Measurements from ENCODE around the gene PGAP6.
"Not testable (repeated sequence)": the region's sequence is repeated elsewhere in the genome, so short reads cannot be mapped to it uniquely, and the experiment has no call there.

Gene PGAP6

DNA sequence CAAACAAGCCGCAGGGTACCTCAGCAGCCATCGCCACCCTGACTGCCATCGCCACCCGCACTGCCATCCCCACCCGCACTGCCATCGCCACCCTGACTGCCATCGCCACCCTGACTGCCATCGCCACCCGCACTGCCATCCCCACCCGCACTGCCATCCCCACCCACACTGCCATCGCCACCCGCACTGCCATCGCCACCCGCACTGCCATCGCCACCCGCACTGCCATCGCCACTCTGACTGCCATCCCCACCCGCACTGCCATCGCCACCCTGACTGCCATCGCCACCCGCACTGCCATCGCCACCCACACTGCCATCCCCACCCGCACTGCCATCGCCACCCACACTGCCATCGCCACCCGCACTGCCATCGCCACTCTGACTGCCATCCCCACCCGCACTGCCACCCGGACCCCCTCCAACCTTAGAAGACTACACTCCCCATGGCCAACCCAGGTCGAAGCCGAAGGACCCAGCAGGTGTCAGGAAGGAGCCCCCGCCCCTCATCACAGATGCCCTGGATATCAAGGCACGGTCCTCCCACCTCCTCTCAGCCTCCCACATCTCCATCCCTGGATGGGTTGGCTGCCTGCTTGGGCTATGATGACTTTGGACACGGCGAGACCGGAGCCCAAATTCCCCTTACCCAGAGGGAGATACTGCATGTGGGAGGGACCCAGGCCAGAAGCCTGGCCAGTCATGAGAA lies 3.5 kb downstream of the PGAP6 start:
- not testable (repeated sequence) for DNase-seq (ENCODE audit: low read depth)

DNA sequence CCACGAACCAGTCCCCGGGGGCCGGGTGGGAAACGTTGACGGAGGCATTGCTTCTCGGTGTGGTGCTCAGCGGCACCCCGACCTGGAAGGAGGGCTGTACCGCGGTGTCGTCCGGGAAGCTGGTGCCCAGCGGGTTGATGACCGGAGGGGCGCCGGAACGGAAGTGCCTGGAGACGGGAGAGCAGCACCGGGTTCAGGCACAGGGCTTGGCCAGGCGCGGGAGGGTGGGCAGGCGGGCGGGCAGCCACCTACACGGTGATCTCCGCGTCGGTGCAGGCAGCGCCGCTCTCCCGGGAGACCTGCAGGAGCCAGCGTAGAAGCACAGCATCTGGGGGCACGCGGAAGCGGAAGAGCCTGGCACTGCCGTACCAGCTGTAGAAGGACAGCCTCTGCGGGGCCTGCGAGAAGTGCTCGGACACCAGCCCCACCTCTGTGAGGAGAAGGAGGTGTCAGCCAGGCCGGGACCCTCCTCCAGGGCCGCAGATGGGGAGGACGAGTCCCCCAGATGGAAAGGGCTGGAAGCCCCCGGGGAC lies 4.3 kb downstream of the PGAP6 start:
- no peak for DNase-seq (ENCODE audit: low read depth)

DNA sequence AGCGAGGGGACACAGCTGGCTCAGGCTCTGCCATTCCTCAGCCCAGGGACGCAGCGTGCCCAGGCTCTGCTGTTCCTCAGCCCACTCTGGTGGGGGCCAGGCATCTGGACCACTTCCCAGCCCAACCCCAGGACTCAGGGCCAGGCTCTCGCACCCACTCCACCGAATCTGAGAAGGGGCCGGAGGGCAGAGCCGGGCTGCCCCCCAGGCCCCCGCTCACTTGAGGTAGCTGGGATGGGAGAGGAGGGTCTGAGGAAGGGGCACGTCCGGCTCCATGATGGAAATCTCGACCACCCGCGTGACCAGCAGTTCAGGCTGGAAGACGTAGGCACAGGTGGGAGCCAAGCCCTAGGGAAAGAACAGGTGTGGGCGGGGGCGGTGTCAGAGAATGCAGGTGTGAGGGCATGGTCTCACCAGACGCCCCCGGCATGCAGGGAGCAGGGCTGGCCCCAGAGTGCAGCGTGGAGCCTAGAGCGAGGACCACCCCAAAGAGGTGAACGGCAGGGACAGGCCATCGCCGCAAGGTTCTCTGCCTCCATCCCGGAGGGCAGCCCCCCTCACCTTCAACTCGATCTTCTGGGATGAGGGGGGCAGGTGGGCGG lies 4.9 kb downstream of the PGAP6 start:
- DNase-seq (ENCODE audit: low read depth) = no peak

DNA sequence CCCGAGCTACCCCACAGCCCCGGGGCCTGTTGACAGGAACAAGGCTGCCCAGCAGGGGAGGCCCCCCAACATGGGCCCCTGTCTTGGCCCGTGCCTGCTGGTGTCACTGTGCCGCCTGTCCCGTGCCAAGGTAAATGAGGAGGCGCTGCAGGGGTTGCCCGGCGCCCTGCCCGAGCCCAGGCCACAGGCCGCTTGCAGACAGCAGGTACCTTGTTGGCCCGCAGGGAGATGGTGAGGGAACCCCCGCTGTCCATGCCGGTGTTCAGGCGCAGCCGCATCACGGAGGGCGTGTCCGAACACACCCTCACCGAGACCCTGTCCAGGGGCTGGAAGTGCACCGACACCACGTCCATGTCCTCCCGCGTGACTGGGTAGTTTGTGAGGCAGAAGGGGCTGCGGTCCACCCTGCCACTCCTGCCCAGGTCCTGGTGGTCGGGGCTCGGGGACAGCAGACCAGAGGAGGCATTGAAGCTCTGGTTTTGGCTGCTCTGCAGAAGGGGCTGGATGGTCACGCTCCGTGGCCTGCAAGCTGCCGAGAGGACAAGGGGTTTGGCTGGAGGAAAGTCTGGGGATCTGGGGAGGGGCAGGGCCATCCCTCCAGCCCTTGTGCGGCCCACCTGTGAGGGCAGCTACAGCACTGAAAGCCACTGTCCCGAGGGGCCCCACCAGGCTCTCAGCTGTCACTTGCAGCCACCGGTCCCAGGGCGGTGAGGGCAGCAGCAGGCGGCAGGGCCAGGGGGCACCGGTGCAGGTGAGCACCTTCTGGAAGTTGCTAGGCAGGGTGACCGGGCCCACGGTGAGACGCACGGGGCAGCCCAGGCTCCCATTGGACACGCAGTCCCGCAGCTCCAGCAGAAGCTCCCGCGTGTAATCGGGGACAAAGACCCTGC lies 5.6 kb downstream of the PGAP6 start:
- DNase-seq (ENCODE audit: low read depth) = no peak

DNA sequence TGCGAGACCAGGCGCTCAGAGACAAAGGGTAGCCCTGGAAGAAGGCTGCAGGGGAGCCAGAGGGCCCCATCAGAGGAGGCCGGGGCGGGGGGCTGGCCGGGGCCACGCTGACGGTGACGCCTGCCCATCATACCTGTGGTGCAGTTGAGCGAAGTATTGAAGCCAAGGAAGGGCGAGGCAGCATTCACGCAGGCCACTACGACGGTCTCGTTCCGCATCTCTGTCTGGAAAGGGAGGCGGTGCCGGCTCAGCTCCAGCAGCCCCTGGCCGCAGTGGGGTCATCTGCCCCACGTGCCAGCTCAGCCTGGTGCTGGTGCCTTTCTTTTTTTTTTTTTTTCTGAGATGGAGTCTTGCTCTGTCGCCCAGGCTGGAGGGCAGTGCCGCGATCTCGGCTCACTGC lies 6.6 kb downstream of the PGAP6 start:
- DNase-seq (ENCODE audit: low read depth) = no peak

DNA sequence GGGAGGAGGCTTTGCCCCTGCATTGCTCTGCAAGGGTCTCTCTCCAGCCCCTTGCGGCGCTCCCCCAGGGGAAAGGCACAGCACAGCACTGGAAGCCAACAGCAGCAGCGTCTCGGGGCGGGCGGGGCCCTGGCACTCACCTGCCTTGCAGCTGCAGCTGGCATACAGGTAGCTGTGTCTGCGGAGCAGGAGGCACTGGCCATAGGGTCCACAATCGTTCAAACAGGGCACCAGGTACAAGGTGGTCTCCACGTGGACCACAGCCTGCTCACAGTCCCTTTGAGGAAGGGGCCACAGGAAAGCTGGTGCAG lies 7.2 kb downstream of the PGAP6 start:
- DNase-seq (ENCODE audit: low read depth) = no peak

DNA sequence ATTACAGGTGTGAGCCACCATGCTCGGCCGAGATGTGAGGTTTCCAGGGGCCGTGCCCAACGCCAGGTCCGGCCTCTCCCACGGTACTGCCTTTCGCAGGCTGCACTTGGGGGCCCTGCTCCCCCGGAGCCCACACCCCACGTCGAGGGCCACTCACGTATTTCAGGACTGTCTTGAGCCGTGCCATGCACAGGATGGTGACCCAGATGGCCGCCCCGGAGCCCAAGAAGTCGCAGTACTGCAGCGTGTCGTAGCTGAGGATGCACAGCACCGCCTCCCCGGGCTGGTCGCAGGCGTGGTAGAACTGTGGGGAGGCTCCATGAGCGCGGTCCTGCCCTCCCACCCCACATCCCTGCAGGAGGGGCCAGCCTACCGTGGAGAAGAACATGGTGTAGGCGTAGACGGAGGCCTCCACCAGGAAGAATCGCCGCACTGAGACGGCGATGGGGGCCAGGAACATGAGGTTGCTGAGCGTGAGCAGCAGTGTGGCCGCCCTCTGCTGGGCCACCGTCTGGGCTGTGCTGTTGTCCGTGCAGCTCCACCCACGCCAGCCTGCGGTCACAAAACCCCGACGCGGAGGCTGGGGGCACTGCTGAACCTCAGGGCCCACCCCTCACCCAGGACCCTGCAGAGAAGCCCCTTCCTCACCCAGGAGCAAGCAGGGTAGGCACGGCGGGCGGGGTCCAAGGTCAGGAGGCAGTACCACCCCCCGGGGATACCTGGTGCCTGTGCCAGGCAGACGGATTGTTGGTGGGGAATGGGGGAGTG lies 7.7 kb downstream of the PGAP6 start:
- DNase-seq (ENCODE audit: low read depth) = no peak

DNA sequence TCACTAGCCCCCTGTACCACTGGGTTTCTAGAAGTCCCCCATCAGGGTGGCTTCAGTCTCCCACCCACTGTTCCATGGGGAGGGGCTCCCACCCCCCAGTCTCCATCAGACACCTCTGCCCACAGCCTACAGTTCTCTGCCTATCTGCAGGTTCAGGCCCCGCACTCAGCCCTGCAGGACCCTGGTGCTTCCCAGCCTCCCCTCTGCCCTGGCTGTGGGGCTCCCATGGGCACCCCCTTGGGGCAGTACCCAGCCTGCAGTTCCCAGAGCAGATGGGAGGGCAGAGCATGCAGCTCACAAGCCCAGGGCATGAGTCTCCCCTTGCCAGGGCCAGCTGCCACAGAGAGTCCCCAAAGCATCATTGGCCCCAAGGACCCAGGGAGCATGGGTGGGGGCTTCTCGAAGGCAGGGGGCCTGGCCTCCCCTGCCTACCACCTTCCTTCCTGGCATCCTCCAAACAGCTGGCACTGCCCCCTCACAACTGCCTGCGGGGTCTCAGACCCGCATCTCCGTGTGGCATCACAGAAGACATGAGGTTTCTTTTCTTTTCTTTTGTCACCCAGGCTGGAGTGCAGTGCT lies 8.7 kb downstream of the PGAP6 start:
- DNase-seq (ENCODE audit: low read depth) = no peak

DNA sequence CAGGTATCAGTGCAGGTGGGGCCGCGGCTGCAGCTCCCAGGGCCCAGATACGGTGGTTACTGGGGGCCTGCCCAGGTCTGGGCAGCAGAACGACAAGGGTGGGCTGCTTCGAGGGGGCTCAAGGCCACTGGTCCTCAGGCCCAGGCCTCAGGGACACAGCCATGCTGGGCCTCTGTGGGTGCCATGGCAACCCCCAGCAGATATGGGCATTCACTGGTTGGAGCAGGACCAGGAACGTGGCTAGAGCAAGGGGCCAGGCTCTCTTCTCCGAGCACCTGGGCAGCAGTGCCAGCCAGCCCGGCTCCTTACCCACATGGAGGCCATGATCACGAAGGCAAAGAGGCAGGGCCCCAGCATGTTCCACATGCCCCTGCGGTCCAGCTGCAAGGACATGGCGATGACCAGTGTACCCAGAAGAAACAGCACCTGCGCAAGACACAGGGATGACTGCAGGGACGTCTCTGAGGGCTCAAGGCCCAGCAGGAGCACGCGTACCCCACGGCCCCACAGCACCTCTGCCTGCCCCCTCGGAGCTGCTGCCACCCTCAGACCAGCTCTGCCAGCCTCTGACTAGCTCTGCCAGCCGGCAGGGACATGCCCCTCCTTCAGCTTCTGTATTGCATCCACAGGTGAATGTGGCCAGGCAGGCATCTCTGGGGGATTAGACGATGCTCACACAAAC lies 9.3 kb downstream of the PGAP6 start:
- no peak for DNase-seq (ENCODE audit: low read depth)

DNA sequence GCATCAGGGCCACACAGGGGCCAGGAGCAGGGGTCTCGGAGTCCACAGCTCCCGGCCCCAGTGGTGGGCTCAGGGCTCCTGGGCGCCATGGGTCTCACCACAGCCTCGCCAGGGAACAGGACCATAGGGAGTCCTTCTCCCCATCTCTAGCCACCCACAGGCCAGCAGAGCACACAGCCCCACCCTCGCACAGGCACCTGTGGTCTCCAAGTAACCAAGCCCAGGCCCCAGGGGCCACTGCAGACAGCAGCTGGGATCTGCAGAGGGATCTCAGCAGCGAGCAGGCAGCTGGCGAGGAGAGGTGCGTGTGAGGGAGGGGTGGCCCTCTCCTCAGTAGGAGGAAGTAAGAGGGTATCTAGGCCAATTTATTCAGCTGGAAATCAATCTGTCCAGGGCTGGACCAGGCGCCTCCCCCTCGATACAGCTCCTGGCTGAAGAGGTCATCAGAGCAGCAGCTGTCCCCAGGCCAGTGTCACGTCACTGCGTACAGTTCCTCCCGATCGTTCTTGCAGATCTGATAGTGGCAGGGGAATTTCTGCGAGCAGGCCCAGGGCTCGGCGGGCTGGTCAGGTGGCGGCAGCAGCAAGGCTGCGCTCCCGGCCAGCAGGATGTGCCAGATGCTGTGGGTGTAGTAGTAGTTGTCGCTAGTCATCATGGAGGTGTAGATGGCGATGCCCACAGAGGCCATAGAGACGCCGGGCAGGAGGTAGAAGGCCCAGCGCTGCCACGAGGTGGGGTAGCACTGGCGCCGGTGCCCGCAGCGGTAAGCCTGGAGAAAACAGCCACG lies 10.1 kb downstream of the PGAP6 start:
- no peak for DNase-seq (ENCODE audit: low read depth)

DNA sequence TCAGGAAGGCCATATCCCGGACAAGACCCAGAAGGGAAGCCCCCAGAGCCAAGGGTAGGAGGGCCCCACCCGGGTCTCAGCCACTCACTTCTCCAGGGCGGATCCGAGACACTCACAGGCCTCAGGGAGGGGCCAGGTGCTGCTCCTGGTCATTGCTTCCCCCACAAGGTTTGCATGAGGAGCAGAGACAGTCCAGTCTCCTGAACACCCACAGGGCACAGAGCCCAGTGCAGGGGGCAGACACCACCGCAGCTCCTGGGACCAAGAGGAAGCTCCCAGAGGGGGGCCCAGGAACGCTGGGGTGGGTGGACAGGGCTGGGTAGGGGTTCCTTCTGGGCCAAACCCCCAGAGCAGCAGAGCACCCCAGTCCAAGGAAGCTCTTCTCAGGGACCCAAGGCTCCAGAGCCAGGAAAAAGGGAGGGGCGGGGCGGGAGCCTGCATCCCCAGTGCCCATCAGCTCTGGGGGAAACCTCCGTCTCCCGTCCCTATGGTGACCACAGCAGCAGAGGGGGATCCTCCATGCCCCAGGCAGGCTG lies 10.7 kb downstream of the PGAP6 start:
- no peak for DNase-seq (ENCODE audit: low read depth)

DNA sequence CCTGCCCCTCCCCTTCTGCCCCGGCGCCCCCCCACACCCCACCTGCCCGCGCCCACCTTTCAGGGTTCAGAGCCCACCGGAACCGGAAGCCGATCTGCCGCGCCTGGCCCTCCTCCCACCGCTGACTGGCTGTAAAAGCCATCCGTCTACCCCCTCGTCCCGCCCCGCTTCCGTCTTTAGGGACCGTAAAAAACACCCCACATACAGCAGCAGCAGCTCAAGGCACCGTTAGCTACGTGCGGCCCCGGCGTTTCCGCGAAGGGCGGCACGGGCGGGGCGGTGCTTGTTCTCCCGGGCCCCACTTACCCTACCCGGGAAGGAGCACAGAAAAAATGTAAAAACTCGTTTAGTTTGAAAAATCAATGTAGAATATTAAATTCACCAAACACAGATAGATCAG lies 11.3 kb downstream of the PGAP6 start, which contains the start of gene MRPL28:
MRPL28 (minus strand) TSS at position 96 of the 400 bp plus-strand sequence. CDS start 320 bp downstream, outside the sequence.
- DNase-seq (ENCODE audit: low read depth) = peak; percentile 87

DNA sequence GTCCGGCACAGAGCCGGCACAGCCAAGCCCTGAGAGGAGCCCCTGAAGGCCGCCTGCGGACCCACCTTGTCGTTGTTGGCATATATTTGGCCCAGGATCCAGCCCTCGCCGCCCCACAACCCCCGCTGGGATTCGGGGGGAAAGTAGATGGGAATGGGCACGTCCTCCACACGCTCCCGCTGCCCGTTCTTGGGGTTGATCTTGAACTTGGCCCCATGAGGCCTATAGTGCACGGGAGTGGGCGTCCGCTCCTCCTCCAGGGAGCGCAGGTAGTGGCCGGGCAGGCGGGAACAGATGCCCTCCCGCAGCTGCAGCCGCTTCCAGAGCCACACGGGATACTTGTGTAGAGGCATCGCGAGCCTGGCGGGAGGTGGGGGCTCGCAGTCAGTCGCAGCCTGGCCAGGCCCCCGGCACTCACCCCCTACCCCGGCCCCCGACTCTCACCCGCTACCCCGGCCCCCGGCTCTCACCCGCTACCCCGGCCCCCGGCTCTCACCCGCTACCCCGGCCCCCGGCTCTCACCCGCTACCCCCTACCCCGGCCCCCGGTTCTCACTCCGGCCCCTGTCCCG lies 11.8 kb downstream of the PGAP6 start:
- no peak for DNase-seq (ENCODE audit: low read depth)

DNA sequence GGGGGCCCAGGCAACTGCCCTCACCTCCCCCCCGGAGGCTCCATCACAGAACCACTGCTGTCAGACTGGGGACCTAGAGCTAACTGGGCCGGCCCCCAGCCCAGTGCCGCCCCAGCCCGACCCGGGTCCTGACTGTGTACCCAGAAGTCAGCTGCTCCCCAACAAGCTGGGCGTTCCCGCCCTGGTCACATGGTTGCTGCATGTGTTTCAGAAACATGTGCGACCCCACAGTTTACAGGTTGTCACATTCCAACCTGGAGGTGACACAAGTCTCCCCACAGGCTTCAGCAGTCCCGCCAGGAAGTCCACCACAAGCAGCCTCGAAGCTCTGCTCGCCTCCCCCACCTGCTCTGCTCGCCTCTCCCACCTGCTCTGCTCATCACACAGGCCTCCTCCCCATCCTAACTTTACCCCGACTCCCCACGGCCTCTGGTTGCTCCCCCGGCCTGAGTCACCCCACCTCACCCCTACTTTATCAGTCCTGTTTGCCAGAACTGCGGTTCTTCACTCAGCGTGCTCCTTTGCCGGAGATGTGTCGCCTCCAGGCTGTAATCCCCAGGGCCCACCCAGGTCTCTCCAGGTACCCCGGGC lies 12.4 kb downstream of the PGAP6 start:
- DNase-seq (ENCODE audit: low read depth) = no peak

DNA sequence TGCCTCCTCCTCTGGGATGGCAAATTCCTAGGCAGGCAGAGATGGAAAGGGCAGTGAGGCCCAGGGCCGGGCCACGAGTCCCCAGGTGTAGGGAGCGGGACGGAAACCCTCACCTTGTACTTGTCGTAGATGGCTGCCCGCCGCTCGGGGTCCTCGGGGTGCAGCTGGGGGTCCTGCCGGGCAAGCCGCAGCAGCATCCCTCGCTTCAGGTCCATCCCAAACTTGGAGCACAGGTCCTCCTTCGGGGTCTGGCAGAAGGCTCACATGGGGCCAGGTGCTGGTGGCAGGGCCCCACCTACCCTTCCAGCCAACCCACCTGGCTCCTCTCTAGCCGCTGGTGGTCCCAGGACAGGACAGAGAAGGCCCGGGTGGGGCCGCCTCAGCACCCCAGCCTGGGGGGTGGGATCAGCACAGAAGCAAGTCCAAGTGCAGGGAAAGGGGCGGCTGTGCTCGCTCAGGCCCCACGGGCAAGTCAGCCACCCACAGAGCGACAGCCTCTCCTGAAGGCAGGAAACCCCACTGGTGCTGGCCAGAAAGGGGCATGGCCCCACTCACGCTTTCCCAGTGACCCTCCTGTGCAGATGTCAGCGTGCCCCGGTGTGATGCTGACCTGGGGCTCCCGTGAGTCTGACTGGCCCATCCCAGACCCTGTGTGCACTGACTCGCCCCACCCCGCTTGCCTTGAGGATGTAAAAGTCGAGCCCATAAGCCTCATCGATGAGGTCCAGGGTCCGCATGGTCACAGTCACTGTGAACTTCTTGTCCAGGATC lies 13.2 kb downstream of the PGAP6 start:
- DNase-seq (ENCODE audit: low read depth) = no peak

DNA sequence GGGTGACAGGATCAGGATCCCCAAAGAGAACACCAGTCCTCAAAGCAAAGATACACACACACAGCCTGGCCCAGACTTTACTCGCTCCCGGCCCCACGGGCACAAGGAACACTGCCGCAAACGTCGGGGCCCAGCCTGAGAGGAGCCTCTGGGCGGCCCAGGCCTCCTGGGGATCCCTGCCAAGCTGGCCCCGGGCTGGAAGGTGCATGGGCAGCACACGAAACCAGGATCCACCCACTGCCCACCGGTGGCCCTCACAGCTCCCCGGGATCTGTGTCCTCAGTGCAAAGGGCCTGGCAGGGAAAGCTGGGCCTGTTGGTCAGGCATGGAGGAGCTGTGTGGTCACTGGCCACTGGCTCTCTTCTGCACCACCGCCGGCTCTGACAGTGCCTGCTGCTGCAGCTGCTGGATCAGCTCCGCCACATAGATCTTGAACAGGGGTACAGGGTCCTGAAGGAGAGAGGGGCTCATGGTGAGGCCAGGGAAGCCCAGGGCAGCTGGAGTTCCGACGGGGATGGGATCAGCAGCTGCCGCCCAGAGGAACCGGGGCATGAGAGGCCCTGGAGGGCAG lies 14.4 kb downstream of the PGAP6 start:
- no peak for DNase-seq (ENCODE audit: low read depth)

DNA sequence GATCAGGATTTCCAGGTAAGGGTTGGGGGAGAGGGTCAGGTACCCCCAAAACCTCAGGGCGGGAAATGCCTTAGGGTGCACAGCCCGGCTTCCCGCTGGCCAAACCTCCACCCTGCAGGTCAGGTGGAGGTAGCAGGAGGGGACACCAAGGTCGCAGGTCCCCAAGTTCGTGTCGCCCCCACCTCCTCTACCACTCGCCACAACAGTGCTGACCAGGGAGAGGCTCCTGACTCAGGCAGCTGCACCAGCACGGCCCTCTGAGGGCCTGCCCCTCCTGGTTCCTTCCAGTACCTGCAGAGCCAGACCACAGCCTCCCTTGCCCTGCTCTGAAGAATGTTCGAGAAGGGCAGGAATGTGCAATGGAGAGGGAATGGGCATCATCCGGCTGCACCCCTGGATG lies 15.3 kb downstream of the PGAP6 start:
- DNase-seq (ENCODE audit: low read depth) = no peak
